ENCODE results near the gene SNAP25. TPM values are rescaled to one million over a fixed set of nuclear protein-coding genes. Genes with fewer than 3 reads are reported as not detected.

SNAP25 gene
- total RNA-seq, 1 experiment from 2014 or later = 3.9 TPM

DNA sequence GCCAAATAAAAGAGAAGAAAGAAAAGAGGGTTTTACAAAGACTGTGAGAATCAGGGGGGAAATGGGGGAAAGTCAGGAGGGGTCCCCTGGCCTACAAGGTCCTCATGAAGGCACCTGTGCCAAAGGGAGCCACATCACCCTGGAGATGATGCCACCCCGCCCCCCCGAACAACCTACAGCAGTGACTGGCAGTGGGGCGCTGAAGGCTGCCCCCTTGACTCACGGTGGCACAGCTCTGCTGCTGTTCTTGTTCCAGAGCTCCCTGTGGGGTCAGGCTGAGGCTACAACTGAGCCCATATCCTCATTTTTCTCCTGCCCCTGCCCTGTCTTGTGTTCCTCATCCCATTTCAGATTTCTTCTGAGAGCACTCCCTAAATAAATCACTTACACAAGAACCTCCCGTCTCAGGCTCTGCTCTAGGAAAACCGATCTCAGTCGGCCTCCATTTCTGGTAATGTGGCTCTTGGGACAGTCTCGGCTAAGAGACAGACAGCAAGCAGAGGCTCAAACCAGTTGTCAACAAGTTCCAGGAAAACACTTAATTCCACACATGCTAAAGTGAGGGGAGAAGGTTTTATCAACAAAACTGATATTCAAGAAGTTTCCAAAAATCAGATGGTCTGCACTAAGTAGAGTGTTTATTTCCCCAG, 105.7 kb downstream of the SNAP25 start:
- Histone ChIP-seq H3K4me1 (replicated peaks) (peaks cover 17% of the 10 kb centered on the region), H3K4me3 (no peak overlapping the region), H3K27ac (no peak overlapping the region), H3K27me3 (replicated peaks) (no peaks in the 10 kb centered on the region), H3K36me3 (no peaks in the 10 kb centered on the region), H3K9me3 (replicated peaks) (no peaks in the 10 kb centered on the region)
- no peak for DNase-seq (ENCODE audit: low read depth in 1 of 2, low spot score in 2 of 2)

DNA sequence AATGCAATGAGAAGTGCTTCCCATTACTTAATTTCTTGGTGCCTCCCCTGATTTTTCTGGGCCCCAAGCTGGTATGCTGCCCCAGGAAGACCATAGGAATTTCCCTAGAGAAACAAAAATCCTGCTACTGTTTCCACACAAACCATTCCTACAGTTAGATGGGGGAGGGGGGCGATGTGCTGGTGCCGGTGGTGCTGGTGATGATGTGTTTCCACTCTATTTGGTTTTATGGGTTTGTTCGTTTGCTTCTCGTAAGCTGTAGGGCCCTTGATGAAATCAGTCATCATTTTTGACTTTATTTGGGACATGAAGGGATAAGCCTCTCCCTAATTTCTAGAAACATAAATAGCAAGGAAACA, 110.2 kb downstream of the SNAP25 start:
- Histone ChIP-seq H3K27ac (peak overlapping the region; percentile 20; the same call in 1 of the 2 replicates), H3K36me3 (no peaks in the 10 kb centered on the region), H3K27me3 (replicated peaks) (no peaks in the 10 kb centered on the region), H3K9me3 (replicated peaks) (no peaks in the 10 kb centered on the region), H3K4me1 (replicated peaks) (peaks cover 9% of the 10 kb centered on the region; the same call in 1 of the 2 replicates), H3K4me3 (peak overlapping the region; percentile 11; the same call in 1 of the 2 replicates)
- DNase-seq (ENCODE audit: low read depth in 1 of 2, low spot score in 2 of 2) = no peak

DNA sequence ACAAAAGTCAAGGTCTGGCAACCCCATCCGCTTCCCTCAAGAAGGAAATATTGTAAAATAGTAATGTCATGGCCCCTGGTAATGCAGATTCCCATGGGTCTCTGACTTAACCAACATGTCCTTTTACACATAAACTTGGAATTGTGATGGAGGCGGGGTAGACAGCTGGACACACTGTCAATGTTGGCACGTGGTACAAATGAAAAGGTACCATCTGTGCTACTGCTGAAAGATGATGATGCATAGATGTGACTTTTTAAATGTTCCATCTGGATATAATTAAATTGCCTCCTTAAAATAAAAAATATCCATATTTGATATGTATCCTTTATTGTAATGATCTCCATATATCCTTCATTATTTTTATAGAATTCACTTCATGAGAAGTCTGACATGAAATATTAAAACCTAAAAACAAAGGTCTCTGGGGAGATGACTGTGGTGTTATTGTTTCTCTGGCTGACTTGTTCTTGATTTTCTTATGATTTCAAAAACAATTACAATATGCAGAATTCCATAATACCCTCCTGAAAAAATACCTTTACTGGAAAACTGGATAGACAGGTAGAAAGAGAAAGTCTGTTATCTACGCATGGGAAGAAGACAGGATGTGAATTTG, 110.9 kb downstream of the SNAP25 start:
- Histone ChIP-seq H3K27me3 (replicated peaks) (no peaks in the 10 kb centered on the region), H3K4me1 (replicated peaks) (peaks cover 9% of the 10 kb centered on the region; the same call in 1 of the 2 replicates), H3K27ac (0 out of 2 replicates have a peak overlapping the region, but pooled peaks have one; percentile 20), H3K9me3 (replicated peaks) (no peaks in the 10 kb centered on the region), H3K4me3 (no peak overlapping the region), H3K36me3 (no peaks in the 10 kb centered on the region)
- no peak for DNase-seq (ENCODE audit: low read depth in 1 of 2, low spot score in 2 of 2)

DNA sequence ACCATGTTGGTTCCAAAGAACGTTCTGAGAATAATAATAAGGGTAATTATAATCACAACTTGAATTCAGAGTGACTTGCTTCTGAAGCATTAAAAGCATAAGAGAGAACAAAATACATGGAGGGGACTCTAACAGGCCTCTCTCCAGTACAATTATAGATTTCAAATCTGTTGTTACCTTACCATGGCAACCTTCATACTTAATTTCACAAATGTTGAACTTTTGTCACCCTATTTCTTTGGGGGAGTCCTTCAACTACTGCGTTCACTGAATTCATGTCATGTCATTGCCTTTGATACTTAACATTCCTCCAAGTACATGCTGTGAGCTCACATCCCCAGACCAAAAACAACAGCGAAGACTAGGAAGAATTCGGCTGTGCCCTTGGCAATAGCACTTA, 111.4 kb downstream of the SNAP25 start:
- no peaks in the 10 kb centered on the region for H3K27me3 ChIP-seq (replicated peaks)
- no peaks in the 10 kb centered on the region for H3K36me3 ChIP-seq
- peaks cover 9% of the 10 kb centered on the region; the same call in 1 of the 2 replicates for H3K4me1 ChIP-seq (replicated peaks)
- H3K27ac ChIP-seq = no peak overlapping the region
- DNase-seq (ENCODE audit: low read depth in 1 of 2, low spot score in 2 of 2) = no peak
- H3K4me3 ChIP-seq = no peak overlapping the region
- no peaks in the 10 kb centered on the region for H3K9me3 ChIP-seq (replicated peaks)

DNA sequence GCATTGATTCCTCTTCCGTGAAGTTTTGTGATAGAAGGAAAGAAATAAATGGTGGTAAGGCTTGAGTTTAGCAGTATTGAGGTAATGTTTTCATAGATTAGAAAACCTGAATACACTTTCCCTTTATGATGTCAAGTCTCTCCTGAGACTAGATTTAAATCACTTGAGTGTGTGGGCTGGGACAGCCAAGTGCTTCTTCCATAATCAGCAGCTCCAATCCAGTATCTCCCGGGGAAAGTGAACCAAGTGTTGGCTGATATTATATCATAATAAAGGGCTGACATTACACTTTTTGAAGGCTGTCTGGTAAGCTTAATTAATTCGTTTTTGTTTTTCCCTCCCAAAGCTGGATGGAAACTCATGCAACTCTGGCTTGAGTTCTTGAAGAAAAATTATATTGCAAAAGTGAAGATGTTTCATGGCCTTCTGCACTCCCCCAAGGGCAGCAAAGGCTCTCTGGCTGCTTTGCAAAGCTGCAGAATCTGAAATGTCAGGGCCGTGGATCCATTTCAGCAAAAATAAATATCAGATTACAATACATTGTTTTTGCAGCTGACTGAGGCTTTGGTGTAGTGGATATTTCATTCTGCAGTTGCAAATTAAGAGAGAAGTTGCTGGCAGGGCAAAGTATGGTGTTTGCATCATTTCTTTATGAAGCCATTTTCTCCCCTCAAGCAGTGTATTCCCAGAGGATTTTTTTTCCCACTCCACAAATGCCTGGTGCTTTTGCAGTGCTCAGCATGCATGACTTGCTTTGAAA, 114.2 kb downstream of the SNAP25 start:
- Histone ChIP-seq H3K27me3 (replicated peaks) (no peaks in the 10 kb centered on the region), H3K27ac (no peak overlapping the region), H3K4me3 (no peak overlapping the region), H3K36me3 (no peaks in the 10 kb centered on the region), H3K9me3 (replicated peaks) (no peaks in the 10 kb centered on the region), H3K4me1 (replicated peaks) (peaks cover 9% of the 10 kb centered on the region; the same call in 1 of the 2 replicates)
- no peak for DNase-seq (ENCODE audit: low read depth in 1 of 2, low spot score in 2 of 2)

DNA sequence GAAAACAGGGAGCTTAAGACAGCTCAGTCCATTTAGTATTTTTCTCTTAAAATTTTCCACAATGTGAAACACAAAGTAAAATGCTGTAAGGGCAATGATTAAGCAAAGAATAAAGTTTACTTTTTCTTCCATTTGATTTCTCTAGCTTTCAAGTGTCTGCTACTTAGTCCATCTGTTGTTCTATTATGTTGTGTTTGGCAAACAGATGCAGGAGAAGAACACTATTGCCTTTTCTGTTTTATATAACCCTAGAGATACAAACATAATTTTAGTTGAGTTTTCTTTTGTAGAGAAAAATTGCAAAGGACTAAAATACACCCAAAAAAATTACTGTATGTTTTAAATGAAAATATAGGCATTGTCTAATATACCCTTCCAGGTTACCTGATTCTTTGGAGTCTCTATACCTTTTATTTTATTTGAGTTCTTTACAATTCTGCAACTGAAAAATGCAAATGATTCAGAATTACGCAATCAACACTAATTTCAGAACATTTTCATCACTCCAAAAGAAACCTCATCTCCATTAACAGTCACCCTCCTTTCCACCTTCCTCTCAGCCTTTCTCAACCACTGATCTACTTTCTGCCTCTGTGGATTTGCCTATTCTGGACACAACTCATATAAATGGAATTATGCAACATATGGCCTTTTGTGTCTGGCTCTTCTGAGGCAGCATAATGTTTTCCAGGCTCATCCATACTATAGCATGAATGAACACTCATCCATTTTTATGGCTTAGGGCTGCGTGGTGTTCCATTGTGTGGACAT, 118.5 kb downstream of the SNAP25 start:
- no peak for DNase-seq (ENCODE audit: low read depth in 1 of 2, low spot score in 2 of 2)
- Histone ChIP-seq H3K27me3 (replicated peaks) (no peaks in the 10 kb centered on the region), H3K27ac (no peak overlapping the region), H3K4me3 (no peak overlapping the region), H3K36me3 (no peaks in the 10 kb centered on the region), H3K9me3 (replicated peaks) (no peaks in the 10 kb centered on the region), H3K4me1 (replicated peaks) (no peaks in the 10 kb centered on the region)

DNA sequence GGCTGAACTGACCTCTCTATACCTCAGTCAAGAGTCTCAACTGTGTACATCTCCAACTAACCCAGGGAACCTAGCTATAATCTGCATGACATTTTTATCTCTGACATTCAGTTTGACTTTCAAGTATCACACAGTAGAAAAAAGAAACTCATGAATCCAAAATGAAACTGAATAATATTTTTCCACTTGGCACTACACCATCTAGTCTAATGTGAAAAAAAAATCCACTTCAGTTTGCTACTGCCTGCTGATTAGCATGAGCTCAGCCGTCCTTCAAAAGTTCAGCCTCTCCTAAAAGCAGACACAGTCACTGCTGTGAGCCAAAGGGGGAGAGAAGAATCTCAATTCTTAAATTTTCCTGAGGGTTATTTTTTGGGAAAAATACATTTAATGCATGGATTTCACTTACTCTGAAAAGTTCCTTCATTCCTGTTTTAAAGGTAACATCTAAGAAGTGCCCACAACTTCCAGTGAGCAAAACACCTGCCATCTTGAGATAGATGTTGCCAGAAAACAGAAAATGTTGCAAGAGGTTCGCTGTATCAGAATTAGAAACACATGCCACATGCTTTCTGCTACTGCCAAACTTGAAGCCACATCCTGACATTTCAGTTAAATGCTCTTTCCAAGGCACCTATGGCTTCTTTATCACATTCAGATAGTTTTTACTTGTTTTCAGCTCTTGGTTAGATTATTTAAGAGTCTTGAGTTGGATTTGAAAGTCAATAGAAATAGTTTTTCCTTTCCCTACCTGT, 120.0 kb downstream of the SNAP25 start:
- Histone ChIP-seq H3K9me3 (replicated peaks) (no peaks in the 10 kb centered on the region), H3K4me1 (replicated peaks) (no peaks in the 10 kb centered on the region), H3K27me3 (replicated peaks) (no peaks in the 10 kb centered on the region), H3K27ac (no peak overlapping the region), H3K36me3 (no peaks in the 10 kb centered on the region), H3K4me3 (no peak overlapping the region)
- no peak for DNase-seq (ENCODE audit: low read depth in 1 of 2, low spot score in 2 of 2)

DNA sequence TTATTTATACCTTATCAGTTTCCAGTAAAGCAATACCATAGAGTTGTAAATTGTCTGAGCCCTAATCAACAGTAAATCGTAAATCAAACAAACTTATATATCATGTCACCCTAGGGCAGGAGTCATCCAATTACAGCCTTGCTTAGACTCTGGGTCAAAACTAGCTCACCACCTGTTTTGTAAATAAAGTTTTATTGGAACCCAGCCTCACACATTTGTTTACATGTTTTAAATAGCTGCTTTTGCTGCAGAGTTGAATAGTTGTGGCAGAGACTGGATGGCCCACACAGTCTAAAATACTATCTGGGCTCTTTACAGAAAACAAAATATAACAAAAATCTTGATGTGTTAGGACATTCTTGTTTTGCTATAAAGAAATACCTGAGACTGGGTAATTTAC, 121.0 kb downstream of the SNAP25 start:
- Histone ChIP-seq H3K9me3 (replicated peaks) (no peaks in the 10 kb centered on the region), H3K4me1 (replicated peaks) (no peaks in the 10 kb centered on the region), H3K27ac (no peak overlapping the region), H3K27me3 (replicated peaks) (no peaks in the 10 kb centered on the region), H3K36me3 (no peaks in the 10 kb centered on the region), H3K4me3 (no peak overlapping the region)
- DNase-seq (ENCODE audit: low read depth in 1 of 2, low spot score in 2 of 2) = no peak

DNA sequence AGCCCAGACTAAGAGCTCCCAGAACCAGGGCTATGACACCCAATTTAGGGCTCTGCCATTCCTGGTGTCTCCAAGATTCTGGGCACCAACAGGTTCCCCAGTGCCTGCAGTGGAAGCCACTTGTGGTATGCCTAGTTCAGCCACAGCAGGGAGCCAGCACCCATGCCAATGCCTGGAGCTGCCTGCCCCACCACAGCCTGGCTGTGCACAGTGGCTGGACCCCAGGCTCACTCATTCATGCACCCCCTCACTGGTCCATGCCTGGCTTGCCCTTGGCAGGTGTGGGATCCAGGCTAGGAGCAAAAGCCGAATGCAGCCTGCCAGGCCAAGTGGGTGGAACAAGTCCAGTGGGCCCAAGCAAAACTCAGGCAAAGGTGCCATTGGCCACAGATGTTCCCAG, 123.5 kb downstream of the SNAP25 start:
- Histone ChIP-seq H3K4me1 (replicated peaks) (no peaks in the 10 kb centered on the region), H3K27ac (no peak overlapping the region), H3K4me3 (no peak overlapping the region), H3K36me3 (no peaks in the 10 kb centered on the region), H3K27me3 (replicated peaks) (no peaks in the 10 kb centered on the region), H3K9me3 (replicated peaks) (no peaks in the 10 kb centered on the region)
- DNase-seq (ENCODE audit: low read depth in 1 of 2, low spot score in 2 of 2) = no peak

DNA sequence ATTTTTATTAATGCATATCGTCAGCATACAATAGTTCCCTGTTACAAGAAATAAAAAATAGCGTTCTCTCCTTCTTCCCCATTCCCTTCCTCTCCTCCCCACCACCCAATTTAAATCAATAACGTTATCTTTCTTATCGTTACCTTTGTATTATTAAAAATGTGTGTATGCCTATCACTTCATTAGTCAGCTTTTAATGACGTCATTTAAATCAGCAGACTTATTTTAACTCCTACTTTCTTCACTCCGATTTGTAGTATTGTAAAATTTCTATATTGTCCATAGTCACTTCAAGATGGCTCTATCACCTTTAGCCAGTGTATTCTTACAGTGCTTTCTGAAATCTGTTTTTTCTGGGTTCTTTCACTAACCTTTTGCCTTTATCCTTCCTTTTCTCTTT, 126.3 kb downstream of the SNAP25 start:
- Histone ChIP-seq H3K9me3 (replicated peaks) (no peaks in the 10 kb centered on the region), H3K27ac (no peak overlapping the region), H3K4me3 (no peak overlapping the region), H3K4me1 (replicated peaks) (no peaks in the 10 kb centered on the region), H3K27me3 (replicated peaks) (no peaks in the 10 kb centered on the region), H3K36me3 (no peaks in the 10 kb centered on the region)
- no peak for DNase-seq (ENCODE audit: low read depth in 1 of 2, low spot score in 2 of 2)

DNA sequence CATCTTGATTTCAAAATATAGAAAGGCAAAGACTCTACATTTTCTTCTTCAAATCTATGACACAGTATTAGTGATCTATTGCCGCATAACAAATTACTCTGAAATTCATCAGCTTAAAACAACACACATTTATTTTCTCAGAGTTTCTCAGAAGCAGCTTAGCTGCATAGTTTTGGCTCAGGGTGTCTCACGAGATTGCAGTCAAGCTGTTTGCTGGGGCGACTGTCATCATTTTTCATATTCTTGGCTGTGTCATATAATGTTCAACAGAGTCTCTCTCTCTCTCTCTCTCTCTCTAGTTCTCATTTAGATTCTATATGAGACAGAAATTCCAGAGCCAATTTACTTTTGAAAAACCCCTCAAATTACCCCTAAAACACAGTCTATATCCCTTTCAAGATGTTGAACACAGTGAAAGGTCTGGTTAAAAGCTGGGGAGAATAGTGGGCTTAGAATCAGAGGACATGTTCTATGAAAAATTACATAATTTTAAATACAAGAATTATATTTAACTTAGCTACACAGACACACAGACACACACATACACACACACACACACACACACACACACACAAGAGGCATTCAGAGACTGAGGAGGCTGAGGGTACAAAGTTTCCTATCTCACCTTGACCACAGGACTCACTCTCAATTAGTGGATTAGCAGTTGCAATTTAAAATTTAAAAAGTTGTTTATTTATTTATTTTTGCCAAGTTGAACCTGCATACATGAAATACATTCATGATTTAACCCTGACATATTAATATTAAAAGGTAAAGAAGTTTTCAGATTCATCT, 128.7 kb downstream of the SNAP25 start:
- DNase-seq (ENCODE audit: low read depth in 1 of 2, low spot score in 2 of 2) = no peak
- Histone ChIP-seq H3K4me1 (replicated peaks) (peaks cover 21% of the 10 kb centered on the region), H3K4me3 (no peak overlapping the region), H3K27me3 (replicated peaks) (no peaks in the 10 kb centered on the region), H3K36me3 (no peaks in the 10 kb centered on the region), H3K9me3 (replicated peaks) (no peaks in the 10 kb centered on the region), H3K27ac (no peak overlapping the region)

DNA sequence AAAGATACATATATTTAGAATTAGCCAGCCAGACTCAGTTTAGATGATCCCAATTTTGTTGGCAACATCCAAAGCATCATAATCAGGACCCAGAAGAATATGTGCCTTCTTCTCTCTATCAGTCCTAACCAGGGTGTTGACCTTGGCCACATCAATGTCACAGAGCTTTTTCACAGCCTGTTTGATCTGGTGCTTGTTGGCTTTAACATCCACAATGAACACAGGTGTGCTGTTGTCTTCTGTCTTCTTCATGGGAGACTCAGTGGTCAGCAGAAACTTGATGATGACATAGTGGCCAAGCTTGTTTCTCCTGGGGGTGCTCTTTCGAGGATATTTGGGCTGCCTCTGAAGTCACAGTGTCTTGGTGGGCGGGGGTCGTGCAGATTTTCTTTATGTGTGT, 130.5 kb downstream of the SNAP25 start:
- Histone ChIP-seq H3K27ac (no peak overlapping the region), H3K36me3 (no peaks in the 10 kb centered on the region), H3K27me3 (replicated peaks) (no peaks in the 10 kb centered on the region), H3K4me1 (replicated peaks) (peaks cover 39% of the 10 kb centered on the region), H3K9me3 (replicated peaks) (no peaks in the 10 kb centered on the region), H3K4me3 (no peak overlapping the region)
- no peak for DNase-seq (ENCODE audit: low read depth in 1 of 2, low spot score in 2 of 2)
